Suprapubic skin (tissue), 4 donors: Measurements from ENCODE around the gene BLTP3A. TPM values are rescaled to one million over a fixed set of nuclear protein-coding genes. Genes with fewer than 3 reads are reported as not detected.

Experiments used
- DNase-seq, 2 donors: peaks; one replicate each; pipeline ENCODE4 v3.0.0-alpha.2; 2019; ENCODE audit warnings: low spot score in 2 of 2
- H3K27ac ChIP-seq: fragments of 200-600 bp; sonication (generic); one replicate; pipeline ENCODE4 v1.5.1; 2019
- H3K27me3 ChIP-seq: fragments of 200-600 bp; sonication (generic); one replicate; pipeline ENCODE4 v1.5.1; 2019
- H3K36me3 ChIP-seq: fragments of 200-600 bp; sonication (generic); one replicate; pipeline ENCODE4 v1.5.1; 2019
- H3K4me1 ChIP-seq: fragments of 200-600 bp; sonication (generic); one replicate; pipeline ENCODE4 v1.5.1; 2019
- H3K4me3 ChIP-seq: fragments of 200-600 bp; sonication (generic); one replicate; pipeline ENCODE4 v1.5.1; 2019; ENCODE audit warnings: mild to moderate bottlenecking
- H3K9me3 ChIP-seq: fragments of 200-600 bp; sonication (generic); one replicate; pipeline ENCODE4 v1.5.1; 2019
- CTCF ChIP-seq, 2 donors: fragments of 200-600 bp in 1 of 2; fragments of 450-650 bp in 1 of 2; sonication (generic) in 1 of 2; IDR thresholded peaks; one replicate each; pipeline ENCODE4 v1.5.1; 2016 to 2019; ENCODE audit warnings: antibody characterized with exemption in 2 of 2, mild to moderate bottlenecking in 1 of 2, moderate library complexity in 1 of 2
- EP300 ChIP-seq: sonication (generic); formaldehyde crosslinking; IDR thresholded peaks from one replicate; pipeline ENCODE4 v1.6.1; 2017; ENCODE audit warnings: antibody characterized with exemption
- POLR2A ChIP-seq, 2 donors: fragments of 450-650 bp; IDR thresholded peaks; one replicate each; pipeline ENCODE4 v1.6.1; 2017; ENCODE audit warnings: antibody characterized with exemption in 2 of 2, mild to moderate bottlenecking in 2 of 2, moderate library complexity in 2 of 2
- POLR2AphosphoS5 ChIP-seq, 3 donors: sonication (generic); formaldehyde crosslinking; IDR thresholded peaks; one replicate each; pipeline ENCODE4 v1.6.1; 2017; ENCODE audit warnings: antibody characterized with exemption in 3 of 3
- WGBS: methylation state at CpG from one replicate; pipeline ENCODE4 v1.1.5; 2018; 5-methylcytosine and 5-hydroxymethylcytosine counted together
- total RNA-seq, 4 donors: library from RNA; depleted of rRNA; stranded (reverse); fragments of >200 nt; gene quantifications; one replicate each; pipeline ENCODE4 v1.1.0, GENCODE V29; 2016

Gene BLTP3A
- total RNA-seq, 4 donors from 2014 or later, result 6.3 to 12.2 (median 9.0) TPM

DNA sequence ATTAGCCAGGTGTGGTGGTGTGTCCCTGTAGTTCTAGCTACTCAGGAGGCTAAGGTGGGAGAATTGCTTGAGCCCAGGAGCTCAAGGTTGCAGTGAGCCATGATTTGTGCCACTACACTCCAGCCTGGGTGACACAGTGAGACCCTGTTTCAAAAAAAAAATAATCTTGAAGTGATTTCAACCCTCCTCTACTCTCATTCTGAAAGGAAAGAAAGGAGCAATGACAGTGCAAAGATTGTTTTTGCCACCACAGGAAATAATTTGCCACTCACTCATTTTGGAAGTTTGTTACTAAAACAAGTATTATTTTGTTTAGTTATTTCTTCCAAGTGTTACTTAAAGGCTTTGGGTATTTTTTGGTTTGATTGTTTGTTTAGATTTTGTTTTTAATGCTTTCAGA, 45.6 kb downstream of the BLTP3A start:
- Histone ChIP-seq H3K9me3 (no peaks in the 10 kb centered on the region), H3K27me3 (no peaks in the 10 kb centered on the region), H3K36me3 (peaks cover 48% of the 10 kb centered on the region), H3K4me3 (no peak overlapping the region), H3K27ac (no peak overlapping the region), H3K4me1 (no peaks in the 10 kb centered on the region)
- no peak for DNase-seq
- TF ChIP-seq EP300, result no peak
- TF ChIP-seq POLR2A (IDR thresholded peaks at IDR 0.05), result no peak
- TF ChIP-seq CTCF (IDR thresholded peaks at IDR 0.05), result no peak
- no peak for TF ChIP-seq POLR2AphosphoS5 (IDR thresholded peaks at IDR 0.05)

DNA sequence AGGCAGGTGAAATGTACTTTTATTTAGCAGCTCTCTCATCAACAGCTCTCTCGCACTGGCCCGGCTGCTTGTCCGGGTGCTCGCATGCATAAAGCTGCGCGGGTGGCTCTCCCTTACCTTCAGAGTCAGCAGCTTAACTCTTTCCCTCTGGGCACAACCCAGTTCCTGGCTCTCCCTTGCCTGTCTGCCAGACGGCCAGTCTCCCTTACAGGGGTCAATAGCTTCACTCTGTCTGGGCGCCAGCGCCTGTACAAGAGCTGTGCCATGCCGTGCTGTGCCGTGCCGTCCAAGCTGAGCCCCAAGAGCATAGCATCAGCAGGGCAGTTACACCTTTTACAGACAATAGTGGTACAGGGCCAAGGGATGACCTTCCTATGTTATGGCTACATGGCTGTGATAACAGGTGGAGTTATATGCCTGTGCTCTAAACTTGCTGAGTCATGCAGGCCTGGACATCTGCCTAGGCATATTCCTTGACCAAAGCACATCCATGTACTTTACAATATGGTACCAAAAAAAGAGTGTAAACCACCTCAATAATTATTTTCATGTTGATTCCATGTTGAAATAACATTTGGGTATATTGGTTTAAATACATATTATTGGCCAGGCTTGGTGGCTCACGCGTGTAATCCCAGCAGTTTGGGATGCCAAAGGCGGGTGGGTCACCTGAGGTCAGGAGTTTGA, 47.9 kb downstream of the BLTP3A start:
- no peak for TF ChIP-seq EP300
- no peak for TF ChIP-seq POLR2AphosphoS5 (IDR thresholded peaks at IDR 0.05)
- no peak for TF ChIP-seq POLR2A (IDR thresholded peaks at IDR 0.05)
- no peak for TF ChIP-seq CTCF (IDR thresholded peaks at IDR 0.05)
- Histone ChIP-seq H3K4me3 (no peak overlapping the region), H3K27me3 (no peaks in the 10 kb centered on the region), H3K9me3 (no peaks in the 10 kb centered on the region), H3K27ac (no peak overlapping the region), H3K36me3 (peaks cover 45% of the 10 kb centered on the region), H3K4me1 (no peaks in the 10 kb centered on the region)
- no peak for DNase-seq
- WGBS, result 97% methylated on average over 15 of the region's 15 CpGs

Other genes with a start within 250 kb of the BLTP3A start
- 10 to 100 TPM; 25.0 to 45.9 (median 32.3) TPM for gene SPDEF, start 235.8 kb upstream of the BLTP3A start, total RNA-seq
- gene ILRUN, start 95.3 kb upstream of the BLTP3A start, total RNA-seq, result 10 to 100 TPM; 65.0 to 86.5 (median 69.6) TPM
- 10 to 100 TPM; 54.8 to 99.0 (median 65.6) TPM for gene SNRPC, start 34.6 kb upstream of the BLTP3A start, total RNA-seq
- gene TAF11, start 96.0 kb downstream of the BLTP3A start, total RNA-seq, result 10 to 100 TPM; 16.9 to 33.9 (median 26.4) TPM
- gene ANKS1A, start 97.2 kb downstream of the BLTP3A start, total RNA-seq, result 10 to 100 TPM; 24.7 to 34.6 (median 30.5) TPM